Peyer's patch (tissue), 4 donors: ENCODE data around the gene CNTNAP5.

Experiments used
- CTCF ChIP-seq, 6 experiments: fragments of 450-650 bp in 4 of 6; fragments of 200-600 bp in 2 of 6; sonication (generic) in 1 of 6; IDR thresholded peaks; one replicate each; pipeline ENCODE4 v1.5.1; 2017 to 2019; ENCODE audit warnings: antibody characterized with exemption in 6 of 6, mild to moderate bottlenecking in 3 of 6, moderate library complexity in 1 of 6
- POLR2A ChIP-seq, 2 donors: fragments of 450-650 bp; IDR thresholded peaks; one replicate each; pipeline ENCODE4 v1.5.1; 2017; ENCODE audit warnings: antibody characterized with exemption in 2 of 2, mild to moderate bottlenecking in 2 of 2, moderate library complexity in 2 of 2

GRCh38 chr2:124027182-124027581 lies 2.1 kb downstream of the CNTNAP5 start:
- TF ChIP-seq CTCF (IDR thresholded peaks at IDR 0.05), result peak in 4 of 6 experiments; percentile 25 to 72 (median 68)
- no peak for TF ChIP-seq POLR2A (IDR thresholded peaks at IDR 0.05)
